ENCODE results near the gene SLC4A4. TPM values are rescaled to one million over a fixed set of nuclear protein-coding genes. Genes with fewer than 3 reads are reported as not detected.

Gene SLC4A4
- total RNA-seq, 2 experiments from 2014 or later, result 0.08 to 0.14 TPM

DNA sequence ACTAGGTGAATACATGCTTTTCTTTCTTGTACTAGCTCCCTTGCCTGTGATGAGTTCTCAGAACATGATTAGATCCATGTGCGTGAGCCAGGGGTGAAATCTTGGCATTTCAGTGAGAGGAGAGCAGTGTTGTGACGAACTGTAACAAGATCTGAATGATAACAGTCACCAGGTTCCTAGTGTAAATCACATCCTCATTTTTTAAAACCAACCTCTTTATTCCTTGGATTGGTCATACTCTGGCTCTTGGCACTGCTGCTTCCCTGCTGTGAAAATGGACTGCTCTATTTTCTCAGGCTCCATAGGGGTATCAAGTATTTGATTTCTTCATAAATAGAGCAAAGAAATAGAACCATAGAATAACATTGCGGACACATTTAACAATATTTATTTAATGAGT lies 206.3 kb downstream of the SLC4A4 start:
- no peaks in the 10 kb centered on the region for H3K36me3 Mint-ChIP-seq (ENCODE audit: low read depth)
- H3K4me3 Mint-ChIP-seq, result no peak overlapping the region
- TF ChIP-seq, protein P1, sequence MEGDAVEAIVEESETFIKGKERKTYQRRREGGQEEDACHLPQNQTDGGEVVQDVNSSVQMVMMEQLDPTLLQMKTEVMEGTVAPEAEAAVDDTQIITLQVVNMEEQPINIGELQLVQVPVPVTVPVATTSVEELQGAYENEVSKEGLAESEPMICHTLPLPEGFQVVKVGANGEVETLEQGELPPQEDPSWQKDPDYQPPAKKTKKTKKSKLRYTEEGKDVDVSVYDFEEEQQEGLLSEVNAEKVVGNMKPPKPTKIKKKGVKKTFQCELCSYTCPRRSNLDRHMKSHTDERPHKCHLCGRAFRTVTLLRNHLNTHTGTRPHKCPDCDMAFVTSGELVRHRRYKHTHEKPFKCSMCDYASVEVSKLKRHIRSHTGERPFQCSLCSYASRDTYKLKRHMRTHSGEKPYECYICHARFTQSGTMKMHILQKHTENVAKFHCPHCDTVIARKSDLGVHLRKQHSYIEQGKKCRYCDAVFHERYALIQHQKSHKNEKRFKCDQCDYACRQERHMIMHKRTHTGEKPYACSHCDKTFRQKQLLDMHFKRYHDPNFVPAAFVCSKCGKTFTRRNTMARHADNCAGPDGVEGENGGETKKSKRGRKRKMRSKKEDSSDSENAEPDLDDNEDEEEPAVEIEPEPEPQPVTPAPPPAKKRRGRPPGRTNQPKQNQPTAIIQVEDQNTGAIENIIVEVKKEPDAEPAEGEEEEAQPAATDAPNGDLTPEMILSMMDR (IDR thresholded peaks at IDR 0.05), result no peak
- CTCF ChIA-PET, result no interaction called here
- DNase-seq (no peak), ATAC-seq (ENCODE audit: poor library complexity) (no peak)
- intact Hi-C loops (cut with DNase I, micrococcal nuclease), result no loop called here
- no peaks in the 10 kb centered on the region for H3K4me1 Mint-ChIP-seq (ENCODE audit: low read depth)
- POLR2A ChIA-PET, result no interaction called here
- no peak overlapping the region for H3K27ac ChIP-seq (ENCODE audit: low read depth in 1 of 2, low read length in 2 of 2)
- H3K9me3 Mint-ChIP-seq, result no peaks in the 10 kb centered on the region
- no peaks in the 10 kb centered on the region for H3K27me3 Mint-ChIP-seq
- H3K4me3 ChIP-seq (ENCODE audit: low read length), result no peak overlapping the region
- no peaks in the 10 kb centered on the region for H3K36me3 ChIP-seq (ENCODE audit: insufficient read depth, low read length)
- no peaks in the 10 kb centered on the region for H3K9me3 ChIP-seq (ENCODE audit: control insufficient read depth in 1 of 2, insufficient read depth in 1 of 2, low read length in 2 of 2)
- no peaks in the 10 kb centered on the region for H3K4me1 ChIP-seq (ENCODE audit: insufficient read depth, low read length)
- H3K27ac Mint-ChIP-seq, result no peak overlapping the region
- H3K27me3 ChIP-seq (ENCODE audit: control insufficient read depth in 1 of 2, insufficient read depth in 2 of 2, low read length in 2 of 2), result no peaks in the 10 kb centered on the region

DNA sequence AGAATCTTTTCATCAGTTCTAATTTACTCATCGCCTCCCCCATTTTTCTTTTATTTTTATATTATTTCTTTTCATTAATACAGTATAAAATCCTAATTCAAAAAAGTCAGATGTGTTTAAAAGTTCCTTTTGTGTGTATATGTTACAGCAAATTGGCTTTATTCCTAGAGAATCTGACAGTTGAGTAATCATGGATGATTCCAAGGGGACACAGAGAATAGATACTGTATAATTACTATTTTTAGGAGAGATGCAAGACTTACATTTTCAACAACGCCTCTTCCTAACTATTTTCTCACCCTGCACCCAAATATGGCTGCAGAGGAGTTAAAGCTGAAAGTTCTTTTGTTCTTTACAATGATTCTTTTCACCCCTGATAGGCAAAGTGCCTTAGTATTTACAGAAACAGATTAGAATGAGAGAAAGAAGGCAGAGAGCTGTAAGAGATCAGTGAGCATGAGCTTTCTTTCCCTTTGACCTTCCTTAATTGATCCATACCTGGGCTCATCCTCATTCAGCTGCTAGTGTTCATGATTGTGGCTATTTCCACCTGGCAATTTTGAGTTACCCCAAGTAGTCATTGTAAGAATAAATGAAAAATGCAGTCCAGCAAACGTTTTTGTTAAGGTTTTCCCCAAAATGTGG lies 210.8 kb downstream of the SLC4A4 start:
- no peak overlapping the region for H3K4me3 Mint-ChIP-seq
- no peaks in the 10 kb centered on the region for H3K4me1 Mint-ChIP-seq (ENCODE audit: low read depth)
- intact Hi-C loops (cut with DNase I, micrococcal nuclease), result no loop called here
- DNase-seq (no peak), ATAC-seq (ENCODE audit: poor library complexity) (no peak)
- no peak overlapping the region for H3K4me3 ChIP-seq (ENCODE audit: low read length)
- H3K9me3 ChIP-seq (ENCODE audit: control insufficient read depth in 1 of 2, insufficient read depth in 1 of 2, low read length in 2 of 2), result no peaks in the 10 kb centered on the region
- no peaks in the 10 kb centered on the region for H3K36me3 Mint-ChIP-seq (ENCODE audit: low read depth)
- ChIA-PET CTCF (interaction anchor here (0.7 kb wide), 1 partner anchor 37 kb away, joined by 3 read pairs; no protein-coding TSS in a partner anchor), POLR2A (no interaction called here)
- H3K27me3 Mint-ChIP-seq, result no peaks in the 10 kb centered on the region
- no peak overlapping the region for H3K27ac ChIP-seq (ENCODE audit: low read depth in 1 of 2, low read length in 2 of 2)
- no peaks in the 10 kb centered on the region for H3K4me1 ChIP-seq (ENCODE audit: insufficient read depth, low read length)
- no peak overlapping the region for H3K27ac Mint-ChIP-seq
- no peaks in the 10 kb centered on the region for H3K36me3 ChIP-seq (ENCODE audit: insufficient read depth, low read length)
- no peaks in the 10 kb centered on the region for H3K9me3 Mint-ChIP-seq
- TF ChIP-seq, protein P1 (IDR thresholded peaks at IDR 0.05), result no peak
- H3K27me3 ChIP-seq (ENCODE audit: control insufficient read depth in 1 of 2, insufficient read depth in 2 of 2, low read length in 2 of 2), result no peaks in the 10 kb centered on the region

DNA sequence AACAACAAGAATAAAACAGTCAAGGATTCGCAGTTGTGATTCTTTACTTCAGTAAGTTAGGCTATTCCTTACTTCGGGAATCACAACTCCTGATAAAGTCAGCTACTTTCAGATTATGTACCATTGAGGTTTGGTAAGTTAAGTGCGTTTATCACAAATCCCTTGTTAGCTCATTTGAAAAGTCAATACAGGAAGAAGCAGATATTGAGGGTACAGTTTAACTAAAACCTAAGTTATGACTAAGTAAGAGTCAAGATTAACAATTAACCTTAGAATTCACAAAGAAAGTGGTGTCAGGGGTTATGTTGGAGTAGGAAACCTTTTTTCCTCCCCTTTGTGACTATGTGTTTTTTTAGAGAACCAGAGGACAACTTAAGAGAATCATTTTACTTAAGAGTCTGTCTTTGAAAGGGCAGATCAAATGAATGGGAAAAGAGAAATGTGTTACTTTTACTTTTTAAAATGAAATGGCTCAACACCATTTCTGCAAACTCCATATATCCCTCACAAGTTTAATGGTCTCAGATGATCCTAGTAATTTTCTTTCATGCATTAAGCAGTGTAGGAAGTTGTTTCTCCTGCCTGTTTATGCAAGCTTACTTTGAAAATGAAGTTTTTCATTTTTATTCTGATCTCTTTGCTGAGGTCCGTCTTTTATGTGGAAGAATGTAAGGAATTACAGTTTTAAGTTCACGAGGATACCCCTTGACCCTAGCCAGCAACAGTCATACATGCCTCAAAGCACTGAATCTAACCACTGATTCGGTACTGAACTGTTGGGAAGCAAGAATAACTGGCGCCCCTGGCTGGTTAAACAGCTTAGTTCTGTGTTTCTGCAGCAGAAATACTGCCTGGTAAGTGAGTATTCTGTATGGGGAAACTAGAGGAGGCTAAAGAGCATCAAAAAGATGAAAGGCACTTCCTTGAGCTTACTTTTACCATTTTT lies 211.7 kb downstream of the SLC4A4 start:
- H3K9me3 ChIP-seq (ENCODE audit: control insufficient read depth in 1 of 2, insufficient read depth in 1 of 2, low read length in 2 of 2), result no peaks in the 10 kb centered on the region
- H3K4me3 ChIP-seq (ENCODE audit: low read length), result no peak overlapping the region
- TF ChIP-seq, protein P1 (IDR thresholded peaks at IDR 0.05), result no peak
- CTCF ChIA-PET, result no interaction called here
- ATAC-seq (ENCODE audit: poor library complexity), result no peak
- no peaks in the 10 kb centered on the region for H3K27me3 Mint-ChIP-seq
- no peak for DNase-seq
- H3K4me3 Mint-ChIP-seq, result no peak overlapping the region
- intact Hi-C loops (cut with DNase I, micrococcal nuclease), result no loop called here
- H3K36me3 Mint-ChIP-seq (ENCODE audit: low read depth), result no peaks in the 10 kb centered on the region
- H3K4me1 ChIP-seq (ENCODE audit: insufficient read depth, low read length), result no peaks in the 10 kb centered on the region
- H3K27ac Mint-ChIP-seq, result no peak overlapping the region
- no peaks in the 10 kb centered on the region for H3K36me3 ChIP-seq (ENCODE audit: insufficient read depth, low read length)
- no peak overlapping the region for H3K27ac ChIP-seq (ENCODE audit: low read depth in 1 of 2, low read length in 2 of 2)
- POLR2A ChIA-PET, result no interaction called here
- H3K4me1 Mint-ChIP-seq (ENCODE audit: low read depth), result no peaks in the 10 kb centered on the region
- no peaks in the 10 kb centered on the region for H3K27me3 ChIP-seq (ENCODE audit: control insufficient read depth in 1 of 2, insufficient read depth in 2 of 2, low read length in 2 of 2)
- no peaks in the 10 kb centered on the region for H3K9me3 Mint-ChIP-seq

Measured in CD4-positive, alpha-beta T cell (primary cell).